Sigmoid colon (tissue), 4 donors: ENCODE measurements around the gene KRT16.

Source experiments
- EP300 ChIP-seq, 4 donors: sonication (generic); formaldehyde crosslinking; IDR thresholded peaks; one replicate each; pipeline ENCODE4 v1.6.1; 2017; ENCODE audit warnings: antibody characterized with exemption in 4 of 4
- POLR2A ChIP-seq, 2 donors: fragments of 450-650 bp; IDR thresholded peaks; one replicate each; pipeline ENCODE4 v1.6.1; 2016; ENCODE audit warnings: antibody characterized with exemption in 2 of 2, mild to moderate bottlenecking in 2 of 2, moderate library complexity in 2 of 2
- POLR2AphosphoS5 ChIP-seq, 4 donors: sonication (generic); formaldehyde crosslinking; IDR thresholded peaks; one replicate each; pipeline ENCODE4 v1.6.1; 2017; ENCODE audit warnings: antibody characterized with exemption in 4 of 4
- TF ChIP-seq, protein P1 (sequence below), 4 experiments: fragments of 450-650 bp in 3 of 4; fragments of 200-600 bp in 1 of 4; IDR thresholded peaks; one replicate each; pipeline ENCODE4 v1.5.1; 2016 to 2019; ENCODE audit warnings: antibody characterized with exemption in 4 of 4, mild to moderate bottlenecking in 3 of 4, moderate library complexity in 2 of 4

DNA sequence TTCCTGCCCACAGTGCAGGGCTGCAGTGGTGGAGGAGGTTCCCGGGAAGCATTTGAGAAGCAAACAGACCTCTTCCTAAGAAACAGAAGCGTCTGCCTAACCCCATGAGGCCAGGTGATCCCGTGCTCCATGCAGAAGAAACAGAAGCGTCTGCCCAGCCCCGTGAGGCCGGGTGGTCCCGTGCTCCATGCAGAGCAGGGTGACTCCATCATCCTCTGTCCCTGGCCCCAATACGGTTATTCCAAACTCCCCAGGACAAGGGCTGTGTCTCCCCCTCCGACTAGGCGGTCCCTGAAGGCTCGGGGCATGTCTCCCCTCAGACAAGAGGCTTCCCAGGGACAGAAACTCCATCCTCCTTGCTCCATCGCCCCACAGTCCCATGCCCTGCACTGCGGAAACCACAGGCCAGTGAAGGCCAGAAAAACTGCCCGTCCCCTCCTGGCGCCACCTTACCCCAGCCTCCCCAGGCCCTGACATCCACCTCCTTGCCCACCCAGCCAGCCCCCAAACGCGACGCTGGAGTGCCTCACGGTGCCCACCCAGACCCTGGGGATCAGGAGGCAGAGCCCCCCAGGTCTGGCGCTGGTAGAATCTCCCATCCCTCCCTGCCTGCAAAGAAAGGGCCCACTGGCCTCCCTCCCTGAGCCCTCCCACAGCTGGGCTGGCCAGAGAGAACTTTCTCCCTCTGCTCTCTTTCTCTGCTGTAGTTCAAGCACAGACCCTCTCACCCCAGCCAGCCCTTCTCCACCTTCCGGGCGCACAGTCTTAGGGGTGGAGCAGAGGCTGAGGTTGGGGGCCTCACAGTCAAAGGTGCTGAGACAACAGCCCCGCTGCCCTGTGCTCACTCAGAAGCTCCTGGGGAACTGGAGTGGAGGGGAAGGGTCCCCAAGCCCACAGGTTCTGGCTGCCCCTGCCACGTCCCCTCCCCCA is 42.4 kb upstream of the KRT16 start:
- TF ChIP-seq, protein P1, sequence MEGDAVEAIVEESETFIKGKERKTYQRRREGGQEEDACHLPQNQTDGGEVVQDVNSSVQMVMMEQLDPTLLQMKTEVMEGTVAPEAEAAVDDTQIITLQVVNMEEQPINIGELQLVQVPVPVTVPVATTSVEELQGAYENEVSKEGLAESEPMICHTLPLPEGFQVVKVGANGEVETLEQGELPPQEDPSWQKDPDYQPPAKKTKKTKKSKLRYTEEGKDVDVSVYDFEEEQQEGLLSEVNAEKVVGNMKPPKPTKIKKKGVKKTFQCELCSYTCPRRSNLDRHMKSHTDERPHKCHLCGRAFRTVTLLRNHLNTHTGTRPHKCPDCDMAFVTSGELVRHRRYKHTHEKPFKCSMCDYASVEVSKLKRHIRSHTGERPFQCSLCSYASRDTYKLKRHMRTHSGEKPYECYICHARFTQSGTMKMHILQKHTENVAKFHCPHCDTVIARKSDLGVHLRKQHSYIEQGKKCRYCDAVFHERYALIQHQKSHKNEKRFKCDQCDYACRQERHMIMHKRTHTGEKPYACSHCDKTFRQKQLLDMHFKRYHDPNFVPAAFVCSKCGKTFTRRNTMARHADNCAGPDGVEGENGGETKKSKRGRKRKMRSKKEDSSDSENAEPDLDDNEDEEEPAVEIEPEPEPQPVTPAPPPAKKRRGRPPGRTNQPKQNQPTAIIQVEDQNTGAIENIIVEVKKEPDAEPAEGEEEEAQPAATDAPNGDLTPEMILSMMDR (IDR thresholded peaks at IDR 0.05), result no peak
- TF ChIP-seq POLR2A (IDR thresholded peaks at IDR 0.05) (no peak), POLR2AphosphoS5 (IDR thresholded peaks at IDR 0.05) (no peak), EP300 (IDR thresholded peaks at IDR 0.05) (no peak)
